GM06990 (cell line): Measurements from ENCODE around the gene RFTN2.
A peak's percentile ranks its signal among the peaks of the same experiment; 100 is the strongest.

Experiments used
- DNase-seq: peaks from one replicate; pipeline ENCODE4 v3.0.0-alpha.2; 2011; ENCODE audit not compliant: insufficient read length; ENCODE audit errors: extremely low read depth
- H3K27me3 ChIP-seq: replicated peaks from 2 replicates; pipeline ENCODE4 v1.6.0; 2011; ENCODE audit warnings: low read length; ENCODE audit not compliant: control insufficient read depth, insufficient read depth
- H3K36me3 ChIP-seq: 2 replicates; pipeline ENCODE4 v1.5.1; 2011; ENCODE audit warnings: low read length; ENCODE audit not compliant: control insufficient read depth, insufficient read depth
- H3K4me3 ChIP-seq: replicated peaks from 2 replicates; pipeline ENCODE4 v1.5.1; 2011; ENCODE audit warnings: low read depth, mild to moderate bottlenecking, control low read depth, low read length
- CTCF ChIP-seq: IDR thresholded peaks from 2 replicates; pipeline ENCODE4 v1.5.1; 2011; ENCODE audit warnings: low read length, control low read depth, mild to moderate bottlenecking, inconsistent platforms; ENCODE audit not compliant: insufficient read depth, poor library complexity, severe bottlenecking

RFTN2 gene

GRCh38 chr2:197615016-197615652 lies 60.3 kb downstream of the RFTN2 start:
- no peak for DNase-seq
- TF ChIP-seq CTCF: peak; percentile 39
- Histone ChIP-seq H3K36me3 (no peaks in the 10 kb centered on the region), H3K27me3 (no peaks in the 10 kb centered on the region), H3K4me3 (no peak overlapping the region)

DNA sequence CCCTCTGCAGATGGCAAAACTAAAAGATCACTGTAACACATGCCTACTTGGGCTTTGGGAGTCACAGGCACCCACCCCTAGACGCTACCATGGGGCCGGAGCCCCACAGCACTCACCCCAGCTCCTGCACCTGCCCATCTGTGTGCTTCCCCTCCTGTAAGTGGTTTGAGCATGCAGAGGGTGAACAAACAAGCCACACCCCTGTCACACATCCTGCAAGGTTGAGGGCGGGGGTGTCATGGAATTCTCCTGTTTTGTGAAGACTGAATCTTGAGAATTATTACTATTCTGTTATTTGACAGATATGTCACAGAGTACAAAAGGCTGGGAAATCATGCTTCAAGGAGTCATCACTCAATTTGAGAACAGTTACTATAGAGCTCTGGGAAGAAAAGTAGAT lies 60.9 kb downstream of the RFTN2 start:
- no peak for DNase-seq
- Histone ChIP-seq H3K4me3 (no peak overlapping the region), H3K36me3 (no peaks in the 10 kb centered on the region), H3K27me3 (no peaks in the 10 kb centered on the region)
- no peak for TF ChIP-seq CTCF

GRCh38 chr2:197613509-197613987 lies 61.8 kb downstream of the RFTN2 start:
- H3K27me3 ChIP-seq: no peaks in the 10 kb centered on the region
- H3K4me3 ChIP-seq: no peak overlapping the region
- no peaks in the 10 kb centered on the region for H3K36me3 ChIP-seq
- TF ChIP-seq CTCF: no peak
- no peak for DNase-seq

DNA sequence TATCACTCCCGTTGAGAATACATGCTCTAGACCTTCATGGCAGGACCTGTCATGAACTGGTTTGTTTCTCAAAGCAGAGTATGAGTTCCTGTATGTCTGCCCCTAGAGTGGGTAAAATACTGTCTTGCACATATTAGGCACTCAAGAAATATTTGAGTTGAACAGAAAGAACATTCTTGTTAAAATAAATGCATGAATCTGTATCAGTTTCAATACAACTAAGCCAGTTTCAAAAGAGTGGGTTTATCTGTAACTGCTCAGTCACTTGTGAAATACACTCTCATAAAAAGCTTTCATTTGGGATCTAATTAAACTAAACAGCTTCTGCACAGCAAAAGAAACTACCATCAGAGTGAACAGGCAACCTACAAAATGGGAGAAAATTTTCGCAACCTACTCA lies 69.2 kb downstream of the RFTN2 start:
- Histone ChIP-seq H3K27me3 (no peaks in the 10 kb centered on the region), H3K4me3 (no peak overlapping the region), H3K36me3 (no peaks in the 10 kb centered on the region)
- TF ChIP-seq CTCF: peak; percentile 4
- peak; percentile 67 for DNase-seq

DNA sequence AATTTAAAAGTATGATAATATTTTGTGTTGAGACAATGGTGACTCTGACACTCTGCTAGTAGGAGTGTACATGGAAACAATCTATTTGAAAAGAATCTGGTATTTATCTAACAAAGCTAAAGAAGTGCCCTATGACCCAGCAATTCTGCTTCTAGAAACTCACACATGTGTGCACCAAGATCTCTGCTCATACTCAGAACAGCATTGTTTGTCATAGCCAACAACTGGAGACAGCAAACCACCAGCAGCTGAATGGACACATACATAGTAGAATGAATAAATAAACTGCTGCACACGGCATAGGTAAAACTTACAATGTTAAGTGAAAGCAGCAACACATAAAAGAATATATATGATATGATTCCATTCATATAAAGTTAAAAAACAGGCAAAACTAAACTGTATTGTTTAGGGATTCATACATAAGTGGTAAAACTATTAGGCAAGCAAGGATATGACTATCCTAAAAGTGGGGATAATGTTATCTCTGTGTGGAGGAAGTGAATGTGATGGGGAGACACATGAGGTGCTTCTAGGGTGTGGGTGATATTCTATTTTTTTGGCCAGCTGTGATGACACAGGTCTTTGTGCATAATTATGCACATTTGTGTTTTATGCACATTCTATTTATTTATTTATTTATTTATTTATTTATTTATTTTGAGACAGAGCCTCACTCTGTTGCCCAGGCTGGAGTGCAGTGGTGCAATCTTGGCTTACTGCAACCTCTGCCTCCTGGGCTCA lies 71.1 kb downstream of the RFTN2 start:
- DNase-seq: no peak
- TF ChIP-seq CTCF: no peak
- Histone ChIP-seq H3K27me3 (no peaks in the 10 kb centered on the region), H3K4me3 (no peak overlapping the region), H3K36me3 (no peaks in the 10 kb centered on the region)
